Smooth muscle cell (in vitro differentiated cells): ENCODE data around the gene NCOA3. TPM values are rescaled to one million over a fixed set of nuclear protein-coding genes. Genes with fewer than 3 reads are reported as not detected.

Experiments used
- DNase-seq: peaks from one replicate; lab custom pipeline; 2025; ENCODE audit not compliant: unreplicated experiment; lab: John Stamatoyannopoulos, UW
- H2AFZ ChIP-seq: fragments of 200-600 bp; sonication (generic); 2 replicates; pipeline ENCODE4 v1.6.0; 2016; ENCODE audit warnings: antibody characterized with exemption, low read depth, mild to moderate bottlenecking
- H3F3A ChIP-seq: fragments of 200-600 bp; sonication (generic); 2 replicates; pipeline ENCODE4 v1.6.0; 2017; ENCODE audit warnings: antibody characterized with exemption, low read depth
- H3K27ac ChIP-seq: fragments of 200-600 bp; sonication (generic); 2 replicates; pipeline ENCODE4 v1.5.1; 2016; ENCODE audit warnings: low read depth, mild to moderate bottlenecking
- H3K27me3 ChIP-seq: fragments of 200-600 bp; sonication (generic); 2 replicates; pipeline ENCODE4 v1.6.1; 2016; ENCODE audit warnings: low read depth, mild to moderate bottlenecking
- H3K36me3 ChIP-seq: fragments of 200-600 bp; sonication (generic); 2 replicates; pipeline ENCODE4 v1.5.1; 2016; ENCODE audit warnings: low read depth
- H3K4me1 ChIP-seq: fragments of 200-600 bp; sonication (generic); 2 replicates; pipeline ENCODE4 v1.5.1; 2016; ENCODE audit warnings: low read depth
- H3K4me2 ChIP-seq: fragments of 200-600 bp; sonication (generic); 2 replicates; pipeline ENCODE4 v1.6.0; 2016; ENCODE audit warnings: mild to moderate bottlenecking
- H3K4me3 ChIP-seq: fragments of 200-600 bp; sonication (generic); 2 replicates; pipeline ENCODE4 v1.5.1; 2016; ENCODE audit warnings: mild to moderate bottlenecking
- H3K79me2 ChIP-seq: fragments of 200-600 bp; sonication (generic); 2 replicates; pipeline ENCODE4 v1.6.0; 2016; ENCODE audit warnings: low read depth, mild to moderate bottlenecking
- H3K9ac ChIP-seq: fragments of 200-600 bp; sonication (generic); 2 replicates; pipeline ENCODE4 v1.6.0; 2016; ENCODE audit warnings: low read depth
- H3K9me3 ChIP-seq: fragments of 200-600 bp; sonication (generic); replicated peaks from 2 replicates; pipeline ENCODE4 v1.5.1; 2016; ENCODE audit warnings: low read depth
- H4K20me1 ChIP-seq: fragments of 200-600 bp; sonication (generic); 2 replicates; pipeline ENCODE4 v1.6.0; 2016; ENCODE audit warnings: low read depth
- WGBS: methylation state at CpG from one replicate; pipeline ENCODE4 v1.1.7; 2016; ENCODE audit warnings: low lambda C conversion rate; 5-methylcytosine and 5-hydroxymethylcytosine counted together
- polyA plus RNA-seq: library from polyadenylated mRNA; unstranded; fragments of >200 nt; fragmentation: Nextera tagmentation; extraction: Ambion mirVana; gene quantifications from 2 replicates; pipeline ENCODE4 v1.2.1, GENCODE V29; 2016
- total RNA-seq: library from RNA; depleted of rRNA; stranded (reverse); fragments of >200 nt; gene quantifications from 2 replicates; pipeline ENCODE4 v1.2.3, GENCODE V29; 2014
- TF ChIP-seq, protein P1 (sequence below): fragments of 200-600 bp; sonication (generic); IDR thresholded peaks from 2 replicates; pipeline ENCODE4 v1.5.1; 2017; ENCODE audit warnings: borderline replicate concordance, mild to moderate bottlenecking, antibody characterized with exemption; ENCODE audit not compliant: insufficient read depth, poor library complexity, severe bottlenecking

Gene NCOA3
- total and polyA plus RNA-seq, 2 experiments from 2014 or later: 6.0 to 28.4 TPM

DNA sequence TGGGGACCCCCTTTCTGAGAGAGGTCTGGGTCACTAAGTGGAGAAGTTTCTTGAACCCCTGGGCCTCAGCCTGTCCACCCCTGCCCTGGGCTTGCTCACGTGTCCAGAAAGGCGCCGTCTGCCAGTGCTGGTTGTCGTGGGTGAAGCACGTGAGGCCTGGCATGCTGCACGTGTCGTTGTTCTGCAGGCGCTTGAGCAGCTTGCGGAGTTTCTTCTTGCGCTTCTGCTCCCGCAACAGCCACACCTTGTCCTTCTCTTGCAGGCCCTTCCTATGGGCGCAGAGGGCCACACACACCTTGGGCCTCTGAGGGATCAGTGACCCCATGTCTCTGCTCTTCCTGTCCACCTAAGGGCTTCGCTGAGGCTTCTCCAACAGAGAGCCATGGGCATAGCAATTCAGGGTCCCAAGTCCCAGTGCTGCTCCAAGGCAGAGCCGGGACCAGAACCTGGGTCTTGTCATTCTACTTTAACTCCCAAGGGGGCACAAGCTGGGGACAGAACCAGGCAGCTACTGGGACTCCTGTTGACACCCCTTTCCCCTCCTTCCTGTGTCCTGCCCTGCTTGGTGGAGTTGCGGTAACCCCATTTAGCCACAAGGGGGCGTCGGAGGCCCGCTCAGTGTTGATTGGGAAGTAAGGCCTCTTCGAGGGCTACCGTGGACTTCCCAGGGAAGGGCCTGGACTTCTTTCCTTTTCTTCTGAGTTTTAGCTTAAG, 161.8 kb downstream of the NCOA3 start:
- H3K27ac ChIP-seq: no peak overlapping the region
- no peaks in the 10 kb centered on the region for H4K20me1 ChIP-seq
- H3K9me3 ChIP-seq: no peaks in the 10 kb centered on the region
- H3K79me2 ChIP-seq: no peaks in the 10 kb centered on the region
- WGBS: 60% methylated on average over 19 of the region's 20 CpGs
- peaks cover 4% of the 10 kb centered on the region for H3K4me1 ChIP-seq
- DNase-seq: peak; percentile 56
- H3K27me3 ChIP-seq: no peaks in the 10 kb centered on the region
- no peak overlapping the region for H2AFZ ChIP-seq
- no peak overlapping the region for H3K9ac ChIP-seq
- H3K4me2 ChIP-seq: no peak overlapping the region
- no peaks in the 10 kb centered on the region for H3F3A ChIP-seq
- no peak overlapping the region for H3K4me3 ChIP-seq
- no peaks in the 10 kb centered on the region for H3K36me3 ChIP-seq
- TF ChIP-seq, protein P1, sequence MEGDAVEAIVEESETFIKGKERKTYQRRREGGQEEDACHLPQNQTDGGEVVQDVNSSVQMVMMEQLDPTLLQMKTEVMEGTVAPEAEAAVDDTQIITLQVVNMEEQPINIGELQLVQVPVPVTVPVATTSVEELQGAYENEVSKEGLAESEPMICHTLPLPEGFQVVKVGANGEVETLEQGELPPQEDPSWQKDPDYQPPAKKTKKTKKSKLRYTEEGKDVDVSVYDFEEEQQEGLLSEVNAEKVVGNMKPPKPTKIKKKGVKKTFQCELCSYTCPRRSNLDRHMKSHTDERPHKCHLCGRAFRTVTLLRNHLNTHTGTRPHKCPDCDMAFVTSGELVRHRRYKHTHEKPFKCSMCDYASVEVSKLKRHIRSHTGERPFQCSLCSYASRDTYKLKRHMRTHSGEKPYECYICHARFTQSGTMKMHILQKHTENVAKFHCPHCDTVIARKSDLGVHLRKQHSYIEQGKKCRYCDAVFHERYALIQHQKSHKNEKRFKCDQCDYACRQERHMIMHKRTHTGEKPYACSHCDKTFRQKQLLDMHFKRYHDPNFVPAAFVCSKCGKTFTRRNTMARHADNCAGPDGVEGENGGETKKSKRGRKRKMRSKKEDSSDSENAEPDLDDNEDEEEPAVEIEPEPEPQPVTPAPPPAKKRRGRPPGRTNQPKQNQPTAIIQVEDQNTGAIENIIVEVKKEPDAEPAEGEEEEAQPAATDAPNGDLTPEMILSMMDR: peak; percentile 95

- H3K27me3 ChIP-seq: no peaks in the 10 kb centered on the region
- H3F3A ChIP-seq: no peaks in the 10 kb centered on the region
- H3K79me2 ChIP-seq: no peaks in the 10 kb centered on the region
- H3K4me1 ChIP-seq: peaks cover 4% of the 10 kb centered on the region
- H3K27ac ChIP-seq: no peak overlapping the region
- no peaks in the 10 kb centered on the region for H4K20me1 ChIP-seq
- H3K4me3 ChIP-seq: no peak overlapping the region
- H3K36me3 ChIP-seq: no peaks in the 10 kb centered on the region
- no peaks in the 10 kb centered on the region for H3K9me3 ChIP-seq
- TF ChIP-seq, protein P1: no peak
- 84% methylated on average over 2 of the region's 2 CpGs for WGBS
- H3K4me2 ChIP-seq: no peak overlapping the region
- no peak overlapping the region for H2AFZ ChIP-seq
- no peak for DNase-seq
- no peak overlapping the region for H3K9ac ChIP-seq
These were observed 162.4 kb downstream of the NCOA3 start for GRCh38 chr20:47664068-47664437.

DNA sequence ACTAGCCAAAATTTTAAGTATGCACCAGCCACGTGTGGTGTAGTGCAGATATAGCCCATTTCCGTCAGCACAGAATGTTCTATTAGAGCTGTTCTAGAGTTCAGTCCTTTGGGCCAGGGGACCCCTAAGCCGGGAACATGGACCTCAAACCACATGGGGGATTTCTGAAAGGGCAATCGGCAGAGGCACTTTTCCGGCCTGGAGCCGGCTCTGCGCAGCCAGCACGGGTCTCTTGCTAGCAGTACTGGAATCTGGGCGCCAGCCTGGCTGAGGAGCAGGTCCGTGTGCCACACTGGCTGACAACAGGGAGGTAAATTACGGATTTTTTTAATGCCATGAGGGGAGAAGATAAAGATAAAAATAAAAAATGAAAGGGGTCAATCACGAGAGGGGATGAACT, 163.1 kb downstream of the NCOA3 start:
- H3F3A ChIP-seq: no peaks in the 10 kb centered on the region
- 92% methylated on average over 12 of the region's 12 CpGs for WGBS
- H2AFZ ChIP-seq: no peak overlapping the region
- H3K9me3 ChIP-seq: no peaks in the 10 kb centered on the region
- no peak overlapping the region for H3K4me3 ChIP-seq
- H3K27me3 ChIP-seq: no peaks in the 10 kb centered on the region
- no peak for DNase-seq
- no peaks in the 10 kb centered on the region for H3K79me2 ChIP-seq
- no peak overlapping the region for H3K4me2 ChIP-seq
- no peaks in the 10 kb centered on the region for H3K36me3 ChIP-seq
- H3K9ac ChIP-seq: no peak overlapping the region
- H3K4me1 ChIP-seq: peaks cover 4% of the 10 kb centered on the region
- no peaks in the 10 kb centered on the region for H4K20me1 ChIP-seq
- H3K27ac ChIP-seq: no peak overlapping the region
- TF ChIP-seq, protein P1: no peak
